ENCODE results near the gene STX18. TPM values are rescaled to one million over a fixed set of nuclear protein-coding genes. Genes with fewer than 3 reads are reported as not detected.

The STX18 gene
- total RNA-seq, 6 donors from 2014 or later = 23.7 to 48.1 (median 29.2) TPM

DNA sequence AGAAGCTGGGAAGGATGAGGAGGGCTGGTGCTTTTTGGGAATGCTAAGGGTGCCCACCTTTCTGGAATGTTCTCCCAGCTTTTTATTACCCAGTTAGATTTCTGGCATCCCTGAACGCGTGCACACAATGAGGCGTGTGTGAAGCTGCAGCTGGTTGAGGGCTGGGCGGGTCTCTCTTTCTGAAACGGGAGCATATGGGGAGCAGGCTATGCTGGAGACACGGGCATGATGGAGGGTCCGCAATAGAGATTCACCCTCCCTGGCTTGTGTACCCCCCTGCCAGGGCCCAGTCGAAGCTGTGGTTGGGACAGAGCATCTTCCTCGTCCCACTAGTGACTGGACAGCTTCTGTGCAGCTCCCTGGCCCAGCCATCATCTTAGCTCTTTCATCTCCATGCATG lies 146.5 kb downstream of the STX18 start:
- Histone ChIP-seq H3K9me3 (peaks cover 0 to 3% (median 0%) of the 10 kb centered on the region in 4 donors), H3K36me3 (no peaks in the 10 kb centered on the region), H3K27ac (no peak overlapping the region), H3K4me1 (no peaks in the 10 kb centered on the region), H3K27me3 (no peaks in the 10 kb centered on the region), H3K4me3 (no peak overlapping the region)
- ATAC-seq (ENCODE audit: low FRiP score in 2 of 2) (no peak), DNase-seq (no peak)
- 53 to 70% methylated on average over 9 of the region's 9 CpGs for WGBS, 2 donors
- TF ChIP-seq, protein P1, sequence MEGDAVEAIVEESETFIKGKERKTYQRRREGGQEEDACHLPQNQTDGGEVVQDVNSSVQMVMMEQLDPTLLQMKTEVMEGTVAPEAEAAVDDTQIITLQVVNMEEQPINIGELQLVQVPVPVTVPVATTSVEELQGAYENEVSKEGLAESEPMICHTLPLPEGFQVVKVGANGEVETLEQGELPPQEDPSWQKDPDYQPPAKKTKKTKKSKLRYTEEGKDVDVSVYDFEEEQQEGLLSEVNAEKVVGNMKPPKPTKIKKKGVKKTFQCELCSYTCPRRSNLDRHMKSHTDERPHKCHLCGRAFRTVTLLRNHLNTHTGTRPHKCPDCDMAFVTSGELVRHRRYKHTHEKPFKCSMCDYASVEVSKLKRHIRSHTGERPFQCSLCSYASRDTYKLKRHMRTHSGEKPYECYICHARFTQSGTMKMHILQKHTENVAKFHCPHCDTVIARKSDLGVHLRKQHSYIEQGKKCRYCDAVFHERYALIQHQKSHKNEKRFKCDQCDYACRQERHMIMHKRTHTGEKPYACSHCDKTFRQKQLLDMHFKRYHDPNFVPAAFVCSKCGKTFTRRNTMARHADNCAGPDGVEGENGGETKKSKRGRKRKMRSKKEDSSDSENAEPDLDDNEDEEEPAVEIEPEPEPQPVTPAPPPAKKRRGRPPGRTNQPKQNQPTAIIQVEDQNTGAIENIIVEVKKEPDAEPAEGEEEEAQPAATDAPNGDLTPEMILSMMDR (IDR thresholded peaks at IDR 0.05) = no peak
- TF ChIP-seq POLR2AphosphoS5 (IDR thresholded peaks at IDR 0.05) = no peak
- no peak for TF ChIP-seq POLR2A (IDR thresholded peaks at IDR 0.05)
- TF ChIP-seq EP300 (IDR thresholded peaks at IDR 0.05) = no peak

DNA sequence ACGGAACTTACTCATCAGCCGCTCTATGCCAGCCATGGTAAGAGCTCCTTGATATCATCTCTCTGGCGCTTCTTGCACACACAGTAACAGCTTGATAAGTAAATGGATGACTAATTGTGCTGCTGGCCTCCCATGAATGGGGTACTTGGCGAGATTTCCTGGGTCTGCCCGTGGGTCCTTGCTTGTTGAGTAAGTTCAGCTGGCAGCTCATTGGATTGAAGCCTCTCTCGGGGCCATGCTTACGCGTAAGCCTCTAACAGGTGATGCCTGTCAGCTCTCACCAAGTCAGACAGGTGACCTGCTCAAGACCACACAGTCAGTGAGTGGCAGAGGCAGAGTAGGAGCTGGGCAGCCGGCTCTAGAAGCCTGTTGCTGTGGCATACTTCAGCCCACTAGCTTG lies 147.2 kb downstream of the STX18 start:
- no peak overlapping the region for H3K4me3 ChIP-seq
- no peaks in the 10 kb centered on the region for H3K4me1 ChIP-seq
- WGBS, 2 donors = 77% methylated on average over 9 of the region's 9 CpGs; no CpG with 5 or more reads in 1 of the 2 donors
- DNase-seq (no peak), ATAC-seq (ENCODE audit: low FRiP score in 2 of 2) (no peak)
- TF ChIP-seq, protein P1 (IDR thresholded peaks at IDR 0.05) = no peak
- TF ChIP-seq POLR2AphosphoS5 (IDR thresholded peaks at IDR 0.05) (no peak), EP300 (IDR thresholded peaks at IDR 0.05) (no peak), POLR2A (IDR thresholded peaks at IDR 0.05) (no peak)
- H3K9me3 ChIP-seq = no peaks in the 10 kb centered on the region
- no peaks in the 10 kb centered on the region for H3K36me3 ChIP-seq
- no peaks in the 10 kb centered on the region for H3K27me3 ChIP-seq
- H3K27ac ChIP-seq = no peak overlapping the region

DNA sequence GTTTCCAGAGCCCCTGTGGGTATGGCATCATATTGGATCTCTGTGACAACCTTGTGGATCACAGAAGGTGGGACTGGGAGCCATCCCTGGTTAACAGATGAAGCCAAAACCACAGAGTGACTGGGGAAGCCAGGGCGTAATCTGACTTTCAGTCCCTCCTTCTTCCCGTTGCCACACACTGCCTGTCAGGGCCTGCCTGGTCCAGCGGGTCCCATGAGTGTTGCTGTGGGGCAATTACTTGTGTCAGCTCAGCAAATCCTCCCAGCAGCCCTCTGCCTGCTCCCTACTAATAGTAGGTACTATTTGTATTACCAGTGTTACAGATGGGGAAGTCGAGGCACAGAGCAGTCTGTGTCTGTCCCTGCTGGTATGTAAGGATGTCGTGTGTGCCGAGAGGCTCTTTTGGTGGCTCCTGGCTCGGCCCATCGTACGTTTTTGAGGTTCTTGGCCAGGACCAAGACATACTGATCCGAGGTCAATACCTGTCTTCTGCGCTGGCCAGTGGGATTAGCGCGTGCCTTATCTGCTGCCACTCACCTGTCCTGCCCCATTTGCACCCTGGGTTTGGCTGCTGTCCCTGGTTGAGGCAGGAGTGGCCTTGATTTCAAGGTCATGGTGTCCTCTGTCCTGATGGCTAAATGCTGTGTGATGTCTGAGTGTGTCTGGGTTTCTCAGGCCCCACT lies 149.2 kb downstream of the STX18 start:
- ATAC-seq (ENCODE audit: low FRiP score in 2 of 2) = no peak

DNA sequence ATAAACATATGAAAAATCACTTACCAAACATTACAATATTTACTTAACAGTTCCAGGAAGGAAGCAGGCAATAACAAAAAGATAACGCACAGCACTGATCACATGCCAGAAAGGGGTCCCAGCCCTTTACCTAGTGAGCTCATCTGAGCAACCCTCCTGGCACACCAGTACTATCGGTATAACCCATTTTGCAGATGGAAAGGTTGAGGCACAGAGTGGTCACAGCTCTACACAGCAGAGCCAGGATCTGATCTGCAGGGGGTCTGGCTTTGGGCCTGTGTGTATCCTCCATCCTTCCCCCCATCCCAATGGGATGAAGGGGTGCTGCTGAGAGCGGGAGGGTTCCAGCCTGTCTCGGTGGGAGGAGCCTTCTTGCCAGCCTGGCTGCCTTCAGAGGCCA lies 150.0 kb downstream of the STX18 start:
- 70% methylated on average over 4 of the region's 4 CpGs for WGBS, 2 donors
- H3K36me3 ChIP-seq = no peaks in the 10 kb centered on the region
- ATAC-seq (ENCODE audit: low FRiP score in 2 of 2) = no peak
- H3K27me3 ChIP-seq = peaks cover 0 to 20% (median 9%) of the 10 kb centered on the region in 4 donors
- no peaks in the 10 kb centered on the region for H3K9me3 ChIP-seq
- no peak overlapping the region for H3K27ac ChIP-seq
- H3K4me1 ChIP-seq = peaks cover 15 to 20% (median 17%) of the 10 kb centered on the region in 4 donors
- H3K4me3 ChIP-seq = no peak overlapping the region
- TF ChIP-seq POLR2A (IDR thresholded peaks at IDR 0.05) = no peak
- TF ChIP-seq, protein P1 (IDR thresholded peaks at IDR 0.05) = no peak
- no peak for TF ChIP-seq POLR2AphosphoS5 (IDR thresholded peaks at IDR 0.05)
- TF ChIP-seq EP300 (IDR thresholded peaks at IDR 0.05) = no peak
- no peak for DNase-seq

More for the DNA sequence above, 149.2 kb downstream of the STX18 start:
- WGBS, 2 donors = 88 to 95% methylated on average over 4 to 13 of the region's 13 CpGs
- peaks cover 0 to 13% (median 5%) of the 10 kb centered on the region in 4 donors for H3K27me3 ChIP-seq
- no peaks in the 10 kb centered on the region for H3K9me3 ChIP-seq
- H3K4me1 ChIP-seq = peaks cover 8 to 12% (median 9%) of the 10 kb centered on the region in 4 donors
- no peak overlapping the region for H3K4me3 ChIP-seq
- no peak overlapping the region for H3K27ac ChIP-seq
- TF ChIP-seq, protein P1 (IDR thresholded peaks at IDR 0.05) = no peak
- no peak for TF ChIP-seq EP300 (IDR thresholded peaks at IDR 0.05)
- TF ChIP-seq POLR2AphosphoS5 (IDR thresholded peaks at IDR 0.05) = no peak
- no peak for DNase-seq
- H3K36me3 ChIP-seq = no peaks in the 10 kb centered on the region
